Hindlimb muscle (tissue), 1 donor: ENCODE data around the gene ITPRID1. TPM values are rescaled to one million over a fixed set of nuclear protein-coding genes. Genes with fewer than 3 reads are reported as not detected.
A peak's percentile ranks its signal among the peaks of the same experiment; 100 is the strongest.
"Not testable (repeated sequence)": the region's sequence is repeated elsewhere in the genome, so short reads cannot be mapped to it uniquely, and the experiment has no call there.

Experiments
- DNase-seq: peaks from one replicate; pipeline ENCODE4 v3.0.0-alpha.2; 2013
- polyA plus RNA-seq: library from polyadenylated mRNA; unstranded; fragments of 120-200 nt; gene quantifications from one replicate; pipeline ENCODE4 v1.2.1, GENCODE V29; 2013; ENCODE audit not compliant: insufficient read length

The ITPRID1 gene
- 0.61 TPM for polyA plus RNA-seq

DNA sequence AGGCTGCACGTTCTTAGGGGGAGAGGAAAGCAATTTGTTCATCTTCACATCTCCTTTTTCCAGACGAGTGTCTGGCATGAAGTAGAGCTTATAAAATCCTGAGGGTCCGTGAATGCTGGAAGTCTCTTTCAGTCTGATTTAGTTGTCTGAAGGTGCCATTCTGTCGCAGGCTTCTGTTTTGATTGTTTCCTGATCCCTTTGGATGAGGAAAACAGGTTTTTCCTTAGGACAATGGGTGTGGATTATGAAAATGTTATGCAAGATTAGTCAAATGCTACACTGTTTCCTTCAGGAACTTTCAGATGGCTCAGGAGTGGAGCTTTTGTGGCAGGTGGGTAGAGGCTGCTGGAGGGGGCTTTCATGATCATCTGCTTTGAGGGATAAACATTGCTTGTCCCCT, at the start of gene ITPRID1:
TSS of gene ITPRID1 (plus strand) at position 301 of the 400 bp plus-strand sequence. CDS start 38,935 bp downstream, outside the sequence.
- DNase-seq, result no peak

DNA sequence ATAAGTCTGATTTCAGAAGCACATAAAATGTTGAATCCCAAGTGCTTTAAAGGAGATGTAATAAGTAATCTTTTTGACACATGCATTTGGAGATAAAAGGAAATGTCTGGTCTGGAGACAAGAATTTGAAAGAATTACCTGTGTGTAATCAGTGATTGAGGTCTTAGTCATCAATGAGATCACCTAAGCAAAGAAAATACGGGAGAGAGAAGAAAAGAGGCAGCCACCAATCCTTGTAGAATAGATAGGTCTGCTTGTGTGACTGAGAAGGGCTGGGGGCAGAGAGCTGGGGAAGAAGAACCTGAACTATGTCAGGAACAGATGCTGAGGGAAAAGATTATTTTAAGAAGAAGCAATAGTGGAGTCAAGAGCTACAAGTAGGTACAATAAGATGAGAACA, 49.3 kb upstream of the ITPRID1 start:
- DNase-seq, result no peak

- no peak for DNase-seq
Observed at GRCh38 chr7:31465285-31465684, 48.6 kb upstream of the ITPRID1 start.

DNA sequence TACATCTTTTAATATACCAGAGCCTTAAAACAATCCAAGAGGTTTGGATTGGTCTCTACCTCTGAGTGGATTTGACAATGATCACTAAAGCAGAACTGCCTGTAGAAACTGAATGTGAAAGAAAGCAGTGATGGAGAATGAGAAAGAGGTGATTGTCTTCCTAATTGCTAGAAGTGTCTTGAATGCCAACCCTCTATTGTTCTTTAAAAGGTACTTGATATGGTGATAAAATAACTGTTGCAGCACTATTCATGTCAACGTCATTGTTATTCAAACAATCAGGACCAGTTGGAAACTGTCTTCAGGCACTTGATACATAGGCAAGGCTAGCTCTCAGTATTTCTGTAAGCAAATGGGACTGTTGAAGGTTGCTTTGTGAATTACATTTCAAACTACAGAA, 47.9 kb upstream of the ITPRID1 start:
- no peak for DNase-seq

DNA sequence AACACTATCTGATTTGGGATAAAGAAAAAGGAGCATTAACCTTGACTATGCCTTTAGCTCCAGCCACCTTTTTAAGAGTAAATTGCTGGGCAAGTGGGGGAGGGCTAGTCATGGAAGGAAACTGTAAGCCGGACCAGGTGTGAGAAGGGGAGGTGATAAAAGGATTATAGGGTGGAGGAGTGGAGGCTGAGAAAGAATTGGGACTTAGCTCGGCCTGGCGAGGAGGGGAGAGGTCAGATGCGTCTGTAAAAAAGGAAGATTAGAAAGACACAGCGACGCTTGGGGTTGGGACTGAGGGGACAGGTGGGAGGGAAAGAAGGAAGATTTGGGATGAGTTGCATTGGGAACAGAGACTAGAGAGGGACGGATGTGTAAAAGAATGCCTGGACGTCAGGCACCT, 43.0 kb upstream of the ITPRID1 start:
- not testable (repeated sequence) for DNase-seq

- no peak for DNase-seq
Observed at GRCh38 chr7:31475368-31475767, 38.5 kb upstream of the ITPRID1 start.

GRCh38 chr7:31476073-31476745, 37.7 kb upstream of the ITPRID1 start:
- DNase-seq, result no peak

GRCh38 chr7:31476941-31477677, 36.8 kb upstream of the ITPRID1 start:
- DNase-seq, result no peak

- DNase-seq, result no peak
Observed at GRCh38 chr7:31478018-31478417, 35.9 kb upstream of the ITPRID1 start.

GRCh38 chr7:31478721-31479120, 35.2 kb upstream of the ITPRID1 start:
- peak; percentile 27 for DNase-seq

GRCh38 chr7:31487071-31487470, 26.8 kb upstream of the ITPRID1 start:
- DNase-seq, result no peak

GRCh38 chr7:31487476-31487875, 26.4 kb upstream of the ITPRID1 start:
- no peak for DNase-seq

- DNase-seq, result peak; percentile 22
Observed at GRCh38 chr7:31488562-31489203, 25.2 kb upstream of the ITPRID1 start.

GRCh38 chr7:31490796-31491314, 23.0 kb upstream of the ITPRID1 start:
- DNase-seq, result peak; percentile 31

- DNase-seq, result no peak
Observed at GRCh38 chr7:31492086-31492485, 21.8 kb upstream of the ITPRID1 start.

GRCh38 chr7:31493714-31494181, 20.1 kb upstream of the ITPRID1 start:
- DNase-seq, result no peak

- no peak for DNase-seq
Observed at GRCh38 chr7:31494421-31494820, 19.5 kb upstream of the ITPRID1 start.

DNA sequence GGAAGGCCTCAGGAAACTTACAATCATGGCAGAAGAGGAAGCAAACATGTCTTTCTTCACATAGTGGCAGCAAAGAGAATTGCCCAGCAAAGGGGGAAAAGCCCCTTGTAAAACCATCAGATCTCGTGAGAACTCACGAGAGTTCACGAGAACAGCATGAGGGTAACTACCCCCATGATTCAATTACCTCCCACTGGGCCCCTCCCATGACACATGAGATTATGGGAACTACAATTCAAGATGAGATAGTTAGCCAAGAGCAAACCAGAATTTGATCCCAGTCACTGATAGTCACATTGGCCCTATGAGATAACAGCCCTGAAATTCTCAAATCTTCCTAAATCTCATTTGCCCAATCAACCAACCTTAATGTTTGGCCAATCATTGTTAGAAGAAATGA, 18.2 kb upstream of the ITPRID1 start:
- no peak for DNase-seq

DNA sequence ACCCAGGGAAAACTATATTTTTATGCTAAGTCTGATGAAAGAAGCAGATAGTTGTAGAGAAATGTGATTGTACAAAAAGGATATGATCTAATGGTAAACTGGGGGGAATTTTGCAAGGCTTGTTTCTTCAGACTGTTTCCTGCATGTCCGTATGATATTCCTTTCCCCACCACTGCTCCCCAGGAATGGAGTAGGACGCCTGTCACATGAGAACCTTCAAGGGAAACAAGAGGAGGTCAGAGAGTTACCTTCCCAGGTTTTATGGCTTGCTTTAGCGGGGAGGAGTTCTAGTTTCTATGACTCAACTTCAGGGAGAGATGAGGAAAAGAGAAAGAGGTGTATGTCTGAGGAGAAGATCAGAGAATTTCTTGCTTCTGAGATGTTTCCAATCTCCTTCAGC, 16.4 kb upstream of the ITPRID1 start:
- DNase-seq, result no peak

- no peak for DNase-seq
Observed at GRCh38 chr7:31500656-31501055, 13.2 kb upstream of the ITPRID1 start.

DNA sequence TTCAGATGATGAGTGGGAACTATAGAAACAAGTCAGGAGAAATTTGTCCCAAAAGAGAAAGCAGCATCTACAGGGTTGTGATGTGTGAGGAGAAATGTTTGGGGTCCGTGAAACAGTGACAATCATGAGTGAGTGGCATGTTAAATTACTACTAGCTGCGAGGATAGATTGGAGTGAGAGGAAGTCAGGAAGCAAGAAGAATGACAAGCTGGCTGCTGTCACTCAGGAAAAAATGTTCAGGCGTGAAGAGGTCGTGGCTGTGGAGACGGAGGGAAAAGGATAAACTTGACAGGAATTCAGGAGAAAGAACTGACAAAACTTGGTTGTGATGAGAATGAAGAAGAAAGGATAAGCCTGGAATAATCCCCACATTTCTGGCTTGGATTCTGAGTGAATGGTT, 5.1 kb upstream of the ITPRID1 start:
- DNase-seq, result no peak

DNA sequence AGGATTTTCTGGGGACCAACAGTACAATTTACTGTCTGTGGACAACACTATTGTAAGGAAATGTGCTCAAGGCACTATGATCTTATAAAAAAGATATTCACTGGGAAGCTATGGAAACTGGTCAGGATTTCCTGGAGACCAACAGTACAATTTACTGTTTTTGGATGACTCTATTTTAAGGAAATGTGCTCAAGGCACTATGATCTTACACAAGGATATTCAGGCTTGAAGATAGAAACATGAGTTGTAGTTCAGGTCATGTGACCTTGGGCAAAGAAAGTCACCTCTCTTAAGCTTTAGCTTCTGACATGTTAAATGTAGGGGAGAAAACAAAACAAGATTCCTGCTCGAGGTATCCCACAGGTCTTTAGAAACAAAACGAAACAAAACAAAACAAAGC, 1.7 kb upstream of the ITPRID1 start:
- no peak for DNase-seq
